ENCODE results near the gene HLA-A.
"Not testable (repeated sequence)": the region's sequence is repeated elsewhere in the genome, so short reads cannot be mapped to it uniquely, and the experiment has no call there.

GRCh38 chr6:29930047-29930446, 12.3 kb upstream of the HLA-A start:
- TF ChIP-seq, protein P1, sequence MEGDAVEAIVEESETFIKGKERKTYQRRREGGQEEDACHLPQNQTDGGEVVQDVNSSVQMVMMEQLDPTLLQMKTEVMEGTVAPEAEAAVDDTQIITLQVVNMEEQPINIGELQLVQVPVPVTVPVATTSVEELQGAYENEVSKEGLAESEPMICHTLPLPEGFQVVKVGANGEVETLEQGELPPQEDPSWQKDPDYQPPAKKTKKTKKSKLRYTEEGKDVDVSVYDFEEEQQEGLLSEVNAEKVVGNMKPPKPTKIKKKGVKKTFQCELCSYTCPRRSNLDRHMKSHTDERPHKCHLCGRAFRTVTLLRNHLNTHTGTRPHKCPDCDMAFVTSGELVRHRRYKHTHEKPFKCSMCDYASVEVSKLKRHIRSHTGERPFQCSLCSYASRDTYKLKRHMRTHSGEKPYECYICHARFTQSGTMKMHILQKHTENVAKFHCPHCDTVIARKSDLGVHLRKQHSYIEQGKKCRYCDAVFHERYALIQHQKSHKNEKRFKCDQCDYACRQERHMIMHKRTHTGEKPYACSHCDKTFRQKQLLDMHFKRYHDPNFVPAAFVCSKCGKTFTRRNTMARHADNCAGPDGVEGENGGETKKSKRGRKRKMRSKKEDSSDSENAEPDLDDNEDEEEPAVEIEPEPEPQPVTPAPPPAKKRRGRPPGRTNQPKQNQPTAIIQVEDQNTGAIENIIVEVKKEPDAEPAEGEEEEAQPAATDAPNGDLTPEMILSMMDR (IDR thresholded peaks at IDR 0.05): not testable (repeated sequence)
- not testable (repeated sequence) for TF ChIP-seq EZH2 (IDR thresholded peaks at IDR 0.05)
